ENCODE measurements around the gene CACNA2D1.

CACNA2D1 gene

DNA sequence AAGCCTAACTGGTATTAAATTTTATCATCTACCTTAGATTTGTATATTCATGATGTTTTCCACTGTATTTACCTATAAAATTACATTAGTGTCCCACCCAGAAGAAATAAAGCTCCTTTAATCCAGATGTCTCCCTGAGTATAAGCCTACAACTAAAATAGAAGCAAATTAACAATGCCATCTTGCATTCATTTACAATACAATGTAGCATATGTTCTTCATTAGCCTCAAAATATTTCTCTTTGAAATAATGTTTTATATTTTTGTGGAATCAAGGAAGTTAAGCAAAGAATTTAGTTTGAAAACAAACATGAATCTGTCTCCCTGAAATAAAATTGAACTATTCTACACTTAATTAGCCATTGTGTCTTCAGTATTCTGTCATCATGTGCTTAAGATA is 112.3 kb downstream of the CACNA2D1 start:
- DNase-seq, result no peak

DNA sequence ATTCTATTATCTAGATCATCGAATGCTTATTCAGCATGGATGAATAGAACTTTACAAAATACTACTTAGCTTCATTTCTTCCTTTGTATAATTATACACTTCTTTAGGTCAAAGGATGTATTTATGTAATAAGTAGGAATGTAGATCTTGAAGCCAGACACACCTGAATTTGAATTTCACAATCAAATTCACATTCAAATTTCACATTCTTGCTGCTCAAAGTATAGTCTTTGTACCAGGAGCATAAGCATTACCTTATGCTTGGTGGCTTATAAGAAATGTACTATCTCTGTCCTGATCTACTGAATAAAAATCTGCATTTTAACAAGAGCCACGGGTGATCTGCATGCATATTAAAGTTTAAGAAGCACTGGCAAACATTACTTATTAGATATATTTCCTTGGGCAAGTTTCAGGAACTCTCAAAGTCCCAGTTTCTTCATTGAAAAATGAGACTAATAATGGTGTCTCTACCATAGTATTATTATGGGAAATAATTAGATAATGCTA is 112.8 kb downstream of the CACNA2D1 start:
- DNase-seq, result no peak

DNA sequence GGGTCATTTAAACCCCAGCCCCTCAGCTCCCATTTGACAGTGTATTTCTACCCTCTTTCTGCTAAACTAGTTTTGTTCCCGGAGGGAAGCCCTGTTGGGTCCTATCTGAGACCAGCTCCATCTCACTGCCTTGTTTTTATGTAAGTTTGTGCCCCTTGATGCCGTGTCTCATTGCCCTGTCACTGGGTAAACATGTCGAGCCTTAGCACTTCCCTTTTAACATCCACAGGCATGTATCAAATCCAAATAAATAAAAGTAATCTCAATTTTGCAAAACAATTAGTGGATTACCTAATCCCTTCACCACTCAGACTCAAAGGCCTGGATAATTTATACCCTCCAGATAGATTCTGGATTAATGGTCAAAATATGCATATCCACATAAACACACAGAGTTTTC is 115.7 kb downstream of the CACNA2D1 start:
- DNase-seq, result no peak

DNA sequence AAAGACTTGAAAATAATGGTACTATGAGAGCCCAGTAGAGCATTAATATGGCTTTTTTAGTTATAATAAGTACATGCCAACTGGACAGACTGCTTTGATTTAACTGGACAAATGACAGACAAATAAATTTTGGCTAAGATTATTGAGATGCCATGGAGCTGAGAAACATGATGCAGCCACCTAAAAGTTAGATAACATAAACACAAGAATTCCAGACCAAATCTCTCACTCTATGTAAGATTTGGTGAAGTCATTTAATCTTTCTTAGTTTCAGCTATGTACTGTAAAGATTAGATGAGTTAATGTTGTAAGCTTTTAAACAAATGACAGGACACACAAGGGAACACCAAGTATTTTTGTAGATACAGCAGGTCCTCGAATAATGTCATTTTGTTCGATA is 118.2 kb downstream of the CACNA2D1 start:
- DNase-seq, result no peak

DNA sequence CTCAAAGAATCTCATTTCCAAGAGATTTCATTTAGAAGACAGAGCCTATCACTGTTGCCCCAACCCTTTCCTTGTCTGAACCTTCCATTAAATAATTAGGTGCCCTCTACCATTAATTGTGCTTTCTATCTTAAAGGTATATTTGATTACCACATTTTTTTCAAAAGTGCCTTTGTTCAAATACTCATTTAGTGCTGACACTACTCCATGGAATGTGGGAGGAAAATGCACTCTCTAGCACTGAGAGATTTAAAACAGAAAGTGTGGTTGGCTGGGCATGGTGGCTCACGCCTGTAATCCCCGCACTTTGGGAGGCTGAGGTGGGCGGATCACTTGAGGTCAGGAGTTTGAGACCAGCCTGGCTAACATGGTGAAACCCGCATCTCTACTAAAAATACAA is 119.8 kb downstream of the CACNA2D1 start:
- no peak for DNase-seq

DNA sequence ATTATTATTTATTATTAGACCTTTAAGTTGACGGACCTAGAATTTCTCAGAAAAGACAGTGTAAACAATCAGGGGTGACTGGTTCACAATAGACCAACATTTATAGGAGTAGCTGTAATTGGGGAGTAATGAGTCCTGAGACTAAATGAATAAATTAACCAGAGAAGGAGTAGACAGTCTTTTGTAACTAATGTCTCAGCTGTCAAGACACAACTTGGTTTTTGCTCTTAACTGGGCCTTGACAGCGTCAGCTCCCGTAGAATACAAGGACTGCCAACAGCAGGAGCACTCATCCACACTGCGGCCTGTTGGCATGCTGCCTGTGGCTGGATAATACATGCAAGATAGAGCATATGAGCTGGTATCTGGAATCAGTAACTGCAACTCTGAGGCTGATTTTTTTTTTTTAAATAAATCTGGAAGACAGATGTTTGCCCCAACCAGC is 123.9 kb downstream of the CACNA2D1 start:
- DNase-seq, result no peak

DNA sequence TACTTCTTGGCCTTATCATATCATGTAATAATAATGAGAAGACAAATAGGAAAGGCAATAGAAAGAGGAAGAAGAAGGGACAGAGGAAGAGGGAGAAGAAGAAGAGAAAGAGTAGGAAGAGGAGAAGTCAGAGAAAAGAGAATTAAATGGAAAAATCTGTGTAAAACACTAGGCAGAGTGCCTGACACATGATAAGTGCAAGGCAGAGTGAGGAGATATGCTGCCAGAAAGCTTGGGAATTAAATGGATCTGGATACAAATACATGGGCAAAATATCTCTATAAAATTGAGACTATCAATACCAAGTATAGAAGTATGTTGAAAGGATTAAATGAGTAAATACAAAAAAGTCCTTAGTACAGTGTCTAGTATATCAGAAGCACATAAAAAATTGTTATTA is 124.8 kb downstream of the CACNA2D1 start:
- no peak for DNase-seq

DNA sequence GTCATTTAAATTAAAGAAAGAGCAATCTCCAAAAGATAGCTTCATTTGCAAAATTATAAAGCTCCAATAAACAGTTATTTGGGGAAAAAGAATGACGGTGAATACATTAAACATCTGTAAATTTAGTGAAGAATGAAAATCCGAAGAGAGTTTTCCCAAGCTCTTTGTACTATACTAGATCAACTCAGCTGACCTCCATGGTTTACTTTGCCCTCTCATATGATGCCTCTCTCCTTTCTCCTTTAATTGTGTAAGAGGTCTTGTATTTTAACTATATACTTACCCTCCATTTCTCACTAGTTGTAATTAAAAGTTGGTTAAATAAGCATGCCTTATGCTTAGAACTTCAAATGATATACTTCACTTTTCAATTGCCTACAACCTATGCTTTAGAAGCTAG is 125.8 kb downstream of the CACNA2D1 start:
- DNase-seq, result no peak

DNA sequence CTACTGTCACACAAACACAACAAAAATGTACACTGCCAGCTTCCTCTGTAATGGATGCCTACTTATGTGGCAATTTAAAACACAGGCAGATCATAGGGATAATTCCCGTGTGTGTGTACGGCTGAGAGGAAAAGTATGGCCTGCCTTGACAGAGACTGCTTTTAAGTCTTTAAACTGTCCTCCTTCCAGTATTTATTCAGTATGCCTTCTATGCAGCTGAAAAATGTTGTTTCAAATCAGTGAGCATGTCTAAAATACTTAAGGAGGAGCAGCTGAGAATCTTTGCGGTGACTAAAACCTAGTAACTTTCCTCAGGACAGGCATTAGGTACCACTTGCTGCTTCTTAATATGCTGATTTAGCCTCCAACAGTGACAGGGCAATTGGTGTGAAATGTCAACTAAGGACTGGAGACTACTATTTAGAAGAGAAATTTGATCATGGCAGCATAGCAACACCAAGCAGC is 126.3 kb downstream of the CACNA2D1 start:
- no peak for DNase-seq

DNA sequence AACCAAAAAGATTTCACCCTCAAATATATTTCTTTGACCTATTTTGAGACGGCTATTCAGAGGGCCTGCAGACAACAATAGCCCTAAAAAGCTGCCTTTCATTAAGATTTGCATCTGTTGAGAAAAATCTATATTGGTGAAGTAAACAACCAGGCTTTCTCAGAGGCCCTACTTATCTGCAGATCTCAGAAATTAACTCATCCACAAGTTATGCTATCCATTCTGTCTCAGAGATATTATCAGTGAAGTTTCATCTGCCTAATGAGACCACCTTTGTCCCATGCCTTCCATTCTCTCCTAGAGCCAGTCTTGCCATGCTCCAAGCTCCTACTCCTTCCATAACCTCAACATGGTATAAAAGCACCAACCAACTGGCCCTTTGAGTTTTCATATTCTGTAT is 130.3 kb downstream of the CACNA2D1 start:
- no peak for DNase-seq

DNA sequence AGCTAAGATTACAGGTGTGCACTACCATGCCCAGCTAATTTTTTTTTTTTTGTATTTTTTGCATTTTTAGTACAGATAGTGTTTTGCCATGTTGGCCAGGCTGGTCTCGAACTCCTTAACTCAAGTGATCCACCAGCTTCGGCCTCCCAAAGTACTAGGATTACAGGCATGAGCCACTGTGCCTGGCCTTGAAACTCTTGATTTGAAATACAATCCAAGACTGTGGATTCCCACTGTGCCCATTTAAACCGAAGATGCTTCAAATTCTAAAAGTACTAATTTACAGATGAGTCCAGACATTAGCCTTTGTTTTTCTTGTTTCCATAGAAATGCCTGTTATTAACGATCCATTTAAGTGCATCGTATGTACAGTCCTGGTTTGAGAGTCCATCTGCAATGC is 130.9 kb downstream of the CACNA2D1 start:
- DNase-seq, result no peak

DNA sequence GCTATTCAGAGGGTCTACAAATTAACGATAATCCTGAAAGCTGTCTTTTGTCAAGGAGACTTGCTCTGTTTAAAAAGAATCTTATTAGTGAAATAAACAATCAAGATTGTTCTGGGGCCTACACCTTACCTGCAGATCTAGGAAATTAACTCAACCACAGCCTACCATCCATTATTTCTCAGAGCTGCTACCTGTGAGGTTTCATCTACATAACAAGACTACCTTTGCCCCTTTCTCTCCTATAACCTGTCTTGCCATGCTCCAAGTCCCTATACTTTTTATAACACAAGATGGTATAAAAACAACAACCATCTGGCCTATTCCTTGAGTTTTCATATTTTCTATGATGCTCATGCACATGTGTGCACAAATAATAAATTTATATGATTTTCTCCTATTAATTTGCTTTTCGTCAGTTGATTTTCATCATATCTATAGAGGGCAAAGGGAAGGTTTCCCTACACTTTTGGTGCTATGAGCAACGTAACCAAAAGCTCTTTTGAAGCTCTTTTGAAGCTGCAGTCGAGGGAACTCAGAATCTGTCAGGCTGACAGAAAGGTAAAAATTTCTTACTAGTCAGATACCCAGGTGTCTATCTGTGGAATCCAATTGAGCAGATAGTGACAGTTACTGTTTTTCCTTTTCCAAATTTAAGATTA is 138.1 kb downstream of the CACNA2D1 start:
- DNase-seq, result no peak

DNA sequence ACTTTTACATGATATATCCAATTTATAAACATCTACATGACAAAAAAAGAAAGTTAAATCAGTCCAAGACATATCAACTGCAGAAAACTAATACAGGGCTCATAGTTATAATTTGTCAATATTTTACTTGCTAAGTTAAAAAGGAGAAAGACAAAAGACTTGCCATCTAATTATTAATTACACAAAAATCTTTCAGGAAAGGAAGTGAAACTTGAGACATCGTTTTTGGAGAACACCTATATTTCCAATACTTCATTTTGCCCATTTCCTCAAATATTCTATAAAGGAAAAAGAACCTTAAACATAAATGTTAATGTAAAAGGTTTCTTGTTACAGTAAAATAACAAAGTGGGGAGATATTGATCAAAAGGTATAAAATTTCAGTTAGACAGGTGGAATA is 148.7 kb downstream of the CACNA2D1 start:
- no peak for DNase-seq

DNA sequence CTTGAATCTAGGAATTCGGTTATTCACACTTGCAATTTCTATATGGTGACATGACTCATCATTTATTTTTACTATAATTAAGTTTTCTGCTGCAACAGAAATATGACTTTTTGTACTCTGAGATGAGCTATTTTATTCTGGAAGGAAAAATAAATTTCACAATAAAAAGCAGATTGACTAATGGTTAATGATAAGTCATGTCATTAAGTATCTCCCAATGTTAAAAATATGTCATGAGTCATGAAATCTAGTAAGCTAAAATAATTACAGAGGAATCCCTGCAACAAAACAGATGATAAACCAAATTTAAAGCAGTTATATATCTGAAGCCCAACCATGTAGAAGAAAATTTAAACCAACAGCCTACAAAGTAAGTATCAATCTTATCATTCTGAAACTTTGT is 149.2 kb downstream of the CACNA2D1 start:
- no peak for DNase-seq

DNA sequence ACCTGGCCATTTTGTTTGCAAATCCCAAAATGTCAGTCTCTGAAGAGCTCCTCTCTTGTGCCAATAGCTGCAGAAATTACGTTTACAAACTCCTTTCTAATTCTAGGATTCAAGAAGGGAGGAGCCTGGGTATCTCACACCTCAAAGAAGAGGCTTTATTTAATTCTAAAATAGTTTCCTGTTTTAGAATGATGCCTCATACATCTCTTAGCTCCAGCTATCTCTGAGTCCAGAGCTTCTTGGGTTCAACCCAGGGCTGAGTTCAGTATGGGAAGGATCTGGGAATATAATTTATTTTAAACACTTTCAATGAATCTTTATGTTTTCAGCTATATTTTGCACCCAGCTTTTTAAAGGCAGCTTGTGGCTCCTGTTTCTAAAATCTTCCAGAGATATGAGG is 150.1 kb downstream of the CACNA2D1 start:
- no peak for DNase-seq

DNA sequence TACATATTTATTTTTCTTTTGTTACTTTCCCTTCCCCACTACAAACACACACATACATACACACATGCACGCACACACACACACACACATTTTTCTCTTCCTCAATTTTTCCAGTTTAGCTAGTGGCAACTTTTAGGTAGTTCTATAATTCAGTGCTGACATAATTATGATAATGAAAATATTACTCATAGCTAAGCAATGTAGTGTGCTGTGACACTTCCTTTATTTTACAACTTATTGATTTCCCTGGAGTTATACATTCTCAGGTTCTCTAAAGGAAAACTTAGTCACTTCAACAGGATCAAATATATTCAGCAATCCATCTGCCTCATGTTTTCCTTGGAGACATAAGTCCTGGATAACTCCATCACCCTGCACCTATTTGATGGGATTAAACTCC is 151.6 kb downstream of the CACNA2D1 start:
- no peak for DNase-seq

DNA sequence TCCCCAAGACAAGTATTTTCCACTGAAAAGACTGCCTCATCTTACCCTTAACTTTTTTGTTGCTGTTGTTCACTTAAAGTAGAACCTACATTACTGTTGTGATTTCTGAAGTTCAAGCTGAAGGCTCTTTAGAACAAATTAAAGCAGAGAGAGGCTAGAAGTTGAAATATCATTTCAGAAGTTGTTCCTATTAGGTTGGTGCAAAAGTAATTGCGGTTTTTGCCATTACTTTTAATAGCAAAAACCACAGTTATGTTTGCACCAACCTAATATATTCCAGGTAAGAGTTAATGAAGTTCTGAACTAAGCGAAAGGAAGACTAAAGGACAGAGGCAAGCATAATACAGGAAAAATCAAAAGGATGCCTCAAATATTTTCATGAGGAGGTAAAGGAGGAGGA is 153.7 kb downstream of the CACNA2D1 start:
- no peak for DNase-seq

DNA sequence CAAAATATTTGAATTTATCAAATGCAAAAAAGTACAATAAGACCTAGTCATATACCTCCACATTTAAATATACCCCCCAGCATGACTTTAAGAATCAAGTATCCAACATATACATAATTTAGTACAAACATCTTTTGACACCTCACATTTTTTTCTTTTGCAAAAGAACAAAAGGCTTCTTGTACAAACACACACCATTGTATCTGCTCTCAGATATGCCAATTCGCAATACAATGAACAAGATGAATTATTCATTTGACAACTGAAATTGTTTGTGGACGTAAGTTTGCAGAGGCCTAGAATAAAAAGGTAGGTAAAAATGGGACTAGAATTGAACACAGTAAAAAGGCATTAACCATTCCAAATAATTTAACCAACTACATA is 154.4 kb downstream of the CACNA2D1 start:
- no peak for DNase-seq

DNA sequence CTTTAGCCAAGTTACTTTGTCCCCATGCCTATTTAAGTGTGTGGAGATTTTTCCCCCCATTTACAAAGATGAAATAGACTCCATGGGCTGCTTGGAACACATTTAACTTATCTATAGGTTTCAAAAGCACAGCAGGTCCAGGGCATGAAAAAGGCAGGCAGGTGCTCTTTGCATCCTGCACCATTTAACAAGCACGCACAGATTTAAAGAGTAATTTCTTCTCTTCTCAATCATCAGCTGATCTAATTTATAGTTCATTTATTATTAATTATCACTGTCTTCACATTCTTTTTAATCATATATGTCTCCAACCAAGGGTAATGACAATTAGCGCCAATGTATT is 156.8 kb downstream of the CACNA2D1 start:
- no peak for DNase-seq

DNA sequence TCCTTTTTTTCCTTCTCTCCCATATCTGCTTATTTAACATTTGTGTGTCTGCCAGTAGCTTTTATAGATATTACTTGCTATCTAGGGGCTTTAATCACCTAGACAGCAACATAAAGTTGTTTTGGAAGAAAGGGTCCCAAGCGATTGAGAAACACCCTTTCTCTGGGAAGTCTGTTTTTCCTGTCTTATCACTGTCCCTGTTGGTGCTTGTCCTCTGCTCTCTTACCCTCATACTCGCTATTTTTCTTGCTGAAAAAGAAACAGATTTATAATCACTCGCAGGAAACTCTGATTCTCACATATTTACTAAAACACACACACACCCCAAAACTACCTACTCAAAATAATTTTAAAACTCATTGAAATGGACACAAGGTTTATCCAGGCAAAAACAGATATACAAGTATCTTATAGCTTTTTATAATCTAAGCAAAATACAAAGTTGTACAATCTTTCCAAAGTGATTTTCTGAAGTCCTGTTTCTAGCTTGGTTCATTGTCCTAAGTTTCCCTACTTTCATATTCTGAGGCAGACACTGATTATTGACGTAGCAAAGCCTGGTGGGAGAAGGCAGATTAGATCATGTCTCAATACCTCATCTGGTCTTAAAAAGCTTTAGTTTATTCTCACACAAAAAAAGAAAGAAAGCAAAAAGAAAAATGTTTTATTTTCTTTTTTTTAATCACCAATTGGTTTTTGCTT is 157.3 kb downstream of the CACNA2D1 start:
- no peak for DNase-seq

DNA sequence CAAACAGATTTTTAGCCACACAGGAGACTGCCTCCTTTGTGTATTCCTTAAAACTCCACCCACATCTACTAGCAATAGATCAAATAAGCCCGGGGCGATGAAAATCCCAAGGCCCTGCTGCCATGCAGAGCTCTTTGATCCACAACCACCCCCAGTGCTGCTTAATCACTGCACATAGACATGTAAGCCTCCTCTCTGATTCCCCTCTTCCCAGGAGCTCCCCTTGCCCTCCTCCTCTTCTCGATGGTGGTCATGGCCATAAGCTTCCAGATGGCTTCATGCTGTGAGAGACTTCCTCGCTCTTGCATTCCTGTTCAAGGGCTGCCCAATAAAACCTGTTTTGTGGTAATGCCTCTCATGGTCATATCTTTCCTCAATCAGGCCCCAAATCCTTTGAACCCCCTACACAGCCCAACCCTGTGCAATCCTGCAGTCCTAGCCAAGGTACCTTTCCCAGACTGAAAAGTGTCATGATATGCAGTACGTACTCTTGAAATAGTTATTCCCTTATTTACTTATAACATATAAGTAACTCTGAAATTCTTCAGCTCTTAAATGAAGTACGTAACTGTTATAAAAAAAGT is 158.5 kb downstream of the CACNA2D1 start:
- no peak for DNase-seq

DNA sequence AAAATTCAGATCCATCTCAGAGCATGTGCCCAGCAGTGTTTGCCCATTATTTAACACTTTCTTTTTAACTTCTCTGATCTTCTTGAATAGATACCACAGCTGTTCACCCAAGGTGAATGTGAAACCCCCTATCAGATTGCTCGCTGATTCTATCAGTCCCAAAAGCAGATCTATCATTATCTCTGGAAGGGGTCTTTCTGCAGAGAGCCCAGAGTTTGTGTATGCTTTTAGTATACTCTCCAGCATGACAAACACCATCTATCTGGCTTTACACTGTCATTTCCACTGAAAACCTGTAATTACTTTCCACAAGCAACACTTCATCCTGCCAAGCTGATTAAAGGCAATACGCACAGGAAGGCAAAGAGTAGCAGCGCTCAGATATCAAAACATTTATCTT is 168.2 kb downstream of the CACNA2D1 start:
- no peak for DNase-seq

DNA sequence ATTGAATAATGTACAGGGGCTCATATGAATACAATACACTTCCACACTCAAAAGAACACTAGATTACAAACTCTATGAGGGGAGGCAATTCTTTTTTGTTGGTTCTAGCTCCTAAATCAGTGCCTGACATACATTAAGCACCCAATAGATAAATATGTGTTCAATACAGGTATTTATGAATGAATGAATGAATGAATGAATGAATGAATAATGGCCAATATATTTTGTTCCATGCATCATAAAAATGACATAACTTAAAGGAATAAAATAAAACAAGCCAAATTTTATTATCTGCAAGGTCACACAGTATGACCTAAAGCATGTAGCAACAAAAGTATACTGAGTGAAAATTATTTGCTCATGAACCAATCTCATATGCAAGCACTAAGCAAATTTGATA is 168.9 kb downstream of the CACNA2D1 start:
- DNase-seq, result no peak

DNA sequence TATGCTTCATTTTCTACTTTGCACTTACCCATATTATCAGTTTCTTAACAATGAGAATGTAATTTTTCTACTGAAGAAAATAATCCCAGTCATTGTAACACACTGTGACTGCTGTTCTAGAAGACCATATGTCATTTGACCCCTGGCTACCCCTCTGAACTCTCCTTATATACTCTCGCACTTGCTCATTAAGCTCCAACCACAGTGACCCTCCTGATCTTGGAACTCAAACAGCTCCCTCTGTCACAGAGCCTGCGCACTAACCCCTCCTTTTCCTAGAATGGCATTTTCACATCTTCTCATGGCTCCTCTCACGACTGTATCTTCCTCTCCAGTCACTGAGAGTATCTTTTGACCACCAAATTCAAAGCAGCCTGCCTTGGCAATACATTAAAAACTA is 169.7 kb downstream of the CACNA2D1 start:
- no peak for DNase-seq
